Stomach (tissue), 9 donors: Measurements from ENCODE around the gene UBALD1. TPM values are rescaled to one million over a fixed set of nuclear protein-coding genes. Genes with fewer than 3 reads are reported as not detected.
A peak's percentile ranks its signal among the peaks of the same experiment; 100 is the strongest.

Source experiments
- DNase-seq, 2 donors: peaks; one replicate each; pipeline versions ENCODE4 v3.0.0 to v3.0.0-alpha.2; 2013 to 2019
- H3K27ac ChIP-seq, 5 donors: fragments of 200-600 bp in 4 of 5; sonication (generic) in 4 of 5; one replicate each; pipeline ENCODE4 v1.5.1; 2013 to 2019; ENCODE audit warnings: mild to moderate bottlenecking in 1 of 5, moderate library complexity in 1 of 5
- H3K27me3 ChIP-seq, 3 donors: fragments of 200-600 bp; sonication (generic); one replicate each; pipeline ENCODE4 v1.5.1; 2017 to 2019; ENCODE audit warnings: mixed run types in 1 of 3
- H3K36me3 ChIP-seq, 4 donors: fragments of 200-600 bp; sonication (generic); 1 replicate in 3 of 4; 2 replicates in 1 of 4; pipeline ENCODE4 v1.5.1; 2016 to 2019
- H3K4me1 ChIP-seq, 4 donors: fragments of 200-600 bp; sonication (generic); one replicate each; pipeline ENCODE4 v1.5.1; 2016 to 2019
- H3K4me3 ChIP-seq, 4 donors: fragments of 200-600 bp; sonication (generic) in 3 of 4; one replicate each; pipeline ENCODE4 v1.5.1; 2016 to 2019; ENCODE audit warnings: mild to moderate bottlenecking in 1 of 4
- H3K9me3 ChIP-seq, 4 donors: fragments of 200-600 bp; sonication (generic); one replicate each; pipeline ENCODE4 v1.5.1; 2016 to 2019
- CTCF ChIP-seq, 7 experiments: fragments of 450-650 bp in 4 of 7; fragments of 200-600 bp in 3 of 7; sonication (generic) in 3 of 7; IDR thresholded peaks; one replicate each; pipeline ENCODE4 v1.5.1; 2016 to 2019; ENCODE audit warnings: antibody characterized with exemption in 7 of 7, control low read depth in 2 of 7, mild to moderate bottlenecking in 1 of 7
- EP300 ChIP-seq: sonication (generic); formaldehyde crosslinking; IDR thresholded peaks from one replicate; pipeline ENCODE4 v1.6.1; 2017; ENCODE audit warnings: antibody characterized with exemption
- POLR2A ChIP-seq, 4 donors: fragments of 450-650 bp; IDR thresholded peaks; one replicate each; pipeline ENCODE4 v1.6.1; 2016; ENCODE audit warnings: antibody characterized with exemption in 4 of 4, control low read depth in 2 of 4, mild to moderate bottlenecking in 1 of 4, moderate library complexity in 1 of 4
- POLR2AphosphoS5 ChIP-seq, 3 donors: sonication (generic); formaldehyde crosslinking; IDR thresholded peaks; one replicate each; pipeline ENCODE4 v1.6.1; 2016; ENCODE audit warnings: antibody characterized with exemption in 3 of 3
- WGBS, 5 donors: extraction: QIAGEN DNeasy Blood & Tissue Kit in 3 of 5; methylation state at CpG; one replicate each; pipeline versions ENCODE4 v1.1.5 to v1.1.7; 2013 to 2018; 5-methylcytosine and 5-hydroxymethylcytosine counted together
- intact Hi-C: fragments of 100-400 bp; cut with DNase I; formaldehyde crosslinking; loops from one replicate; pipeline ENCODE4 v1.15.1; 2023; ENCODE audit warnings: low total_unique reads
- polyA plus RNA-seq, 3 donors: library from polyadenylated mRNA; stranded (reverse); fragments of 200-250 nt; gene quantifications; one replicate each; pipeline ENCODE4 v1.2.3, GENCODE V29; 2013
- total RNA-seq, 5 donors: library from RNA; depleted of rRNA; stranded (reverse); fragments of >200 nt; gene quantifications; one replicate each; pipeline versions ENCODE4 v1.1.0 to v1.2.3, GENCODE V29; 2014 to 2016
- donor health status: healthy with polysubstance abuse.
- donor health status: Bipolar disorder and iron deficiency.
- donor health status: healthy.

UBALD1 gene
- total and polyA plus RNA-seq, 8 donors = 0.58 to 77.2 (median 24.1) TPM

DNA sequence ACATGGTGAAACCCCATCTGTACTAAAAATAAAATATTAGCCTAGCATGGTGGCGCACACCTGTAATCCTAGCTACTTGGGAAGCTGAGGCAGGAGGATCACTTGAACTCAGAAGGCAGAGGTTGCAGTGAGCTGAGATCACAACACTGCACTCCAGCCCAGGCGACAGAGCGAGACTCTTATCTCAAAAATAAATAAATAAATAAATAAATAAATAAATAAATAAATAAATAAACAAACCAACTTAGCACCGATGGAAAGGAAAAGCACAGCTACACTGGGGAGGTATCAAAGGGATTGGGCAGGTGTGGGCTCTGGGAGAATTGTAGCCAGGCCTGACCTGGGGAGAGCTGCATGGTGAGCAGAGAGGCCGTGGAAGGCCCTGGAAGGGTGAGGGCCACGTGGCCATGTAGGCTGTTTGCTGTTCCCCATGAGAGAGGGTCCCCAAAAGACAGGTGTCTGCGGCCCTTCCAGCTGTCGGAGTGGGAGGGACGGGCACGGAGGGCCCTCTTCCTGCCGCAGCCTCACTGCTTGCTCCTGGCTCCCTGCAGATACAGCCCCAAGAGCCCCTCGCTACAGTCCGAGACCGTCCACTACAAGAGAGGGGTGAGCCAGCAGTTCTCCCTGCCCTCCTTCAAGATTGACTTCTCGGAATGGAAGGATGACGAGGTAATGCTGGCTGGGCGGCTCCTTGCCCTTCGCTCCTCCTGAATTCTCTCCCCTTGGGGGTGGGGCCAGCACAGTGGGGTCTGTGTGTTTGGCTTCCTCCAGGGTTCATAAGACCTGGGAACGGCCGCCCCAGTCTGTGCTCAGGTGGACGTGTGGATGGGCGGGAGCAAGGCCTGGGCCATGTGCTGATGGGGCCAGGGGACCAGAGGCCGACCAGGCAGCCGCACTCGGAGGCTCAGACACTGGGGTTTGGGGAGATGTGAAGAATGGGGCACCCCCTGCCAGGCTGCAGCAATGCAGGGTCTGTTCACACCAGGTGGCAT, 42.3 kb upstream of the UBALD1 start:
- intact Hi-C loops = no loop called here
- Histone ChIP-seq H3K27me3 (no peaks in the 10 kb centered on the region), H3K27ac (no peak overlapping the region), H3K4me3 (no peak overlapping the region), H3K4me1 (peaks cover 57 to 79% (median 62%) of the 10 kb centered on the region in 4 donors), H3K9me3 (no peaks in the 10 kb centered on the region), H3K36me3 (peaks cover 57 to 87% (median 86%) of the 10 kb centered on the region in 4 donors)
- no peak for DNase-seq
- no peak for TF ChIP-seq CTCF (IDR thresholded peaks at IDR 0.05)
- no peak for TF ChIP-seq POLR2AphosphoS5 (IDR thresholded peaks at IDR 0.05)
- no peak for TF ChIP-seq POLR2A (IDR thresholded peaks at IDR 0.05)
- TF ChIP-seq EP300 = no peak
- 88 to 94% (median 91%) methylated on average over 24 to 25 of the region's 25 CpGs for WGBS, 5 donors

- peak overlapping the region in 3 of 5 donors; percentile 23 to 81 (median 80) for H3K27ac ChIP-seq
- 87 to 92% (median 90%) methylated on average over 12 of the region's 12 CpGs for WGBS, 5 donors
- H3K36me3 ChIP-seq = peaks cover 62 to 95% (median 91%) of the 10 kb centered on the region in 4 donors
- peaks cover 57 to 79% (median 59%) of the 10 kb centered on the region in 4 donors for H3K4me1 ChIP-seq
- intact Hi-C loops = no loop called here
- no peak overlapping the region for H3K4me3 ChIP-seq
- no peaks in the 10 kb centered on the region for H3K9me3 ChIP-seq
- no peak for DNase-seq
- H3K27me3 ChIP-seq = no peaks in the 10 kb centered on the region
- TF ChIP-seq EP300 (no peak), CTCF (IDR thresholded peaks at IDR 0.05) (no peak), POLR2A (IDR thresholded peaks at IDR 0.05) (no peak), POLR2AphosphoS5 (IDR thresholded peaks at IDR 0.05) (no peak)
Measured at GRCh38 chr16:4656221-4656620, 41.5 kb upstream of the UBALD1 start.

DNA sequence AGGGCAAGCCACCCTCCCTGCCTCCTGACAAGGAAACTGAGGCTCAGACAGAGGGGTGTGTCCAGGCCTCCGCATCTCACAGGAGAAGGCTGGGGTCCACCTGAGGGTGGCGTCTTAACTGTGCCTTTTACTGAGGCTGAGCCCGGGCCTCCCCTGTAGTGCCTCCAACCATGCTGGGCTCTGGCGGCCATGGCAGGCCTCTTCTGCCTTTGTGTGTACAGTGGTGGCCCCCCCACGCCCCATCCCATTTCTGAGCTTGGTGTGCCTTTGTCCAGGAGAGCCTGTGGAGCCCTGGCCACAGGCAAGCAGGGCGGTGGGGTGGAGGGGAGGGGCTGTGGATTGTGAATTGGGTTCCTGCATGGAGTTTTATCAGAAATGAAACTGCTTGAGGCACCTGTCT, 41.1 kb upstream of the UBALD1 start:
- peaks cover 62 to 99% (median 94%) of the 10 kb centered on the region in 4 donors for H3K36me3 ChIP-seq
- 67 to 84% (median 81%) methylated on average over 3 to 6 of the region's 6 CpGs for WGBS, 5 donors

More for the DNA sequence above, 41.1 kb upstream of the UBALD1 start:
- Histone ChIP-seq H3K4me1 (peaks cover 54 to 79% (median 57%) of the 10 kb centered on the region in 4 donors), H3K27me3 (no peaks in the 10 kb centered on the region), H3K4me3 (no peak overlapping the region), H3K9me3 (no peaks in the 10 kb centered on the region), H3K27ac (peak overlapping the region; percentile 68 to 90 (median 81))
- DNase-seq = no peak
- no peak for TF ChIP-seq POLR2A (IDR thresholded peaks at IDR 0.05)
- no peak for TF ChIP-seq EP300
- no peak for TF ChIP-seq CTCF (IDR thresholded peaks at IDR 0.05)
- no peak for TF ChIP-seq POLR2AphosphoS5 (IDR thresholded peaks at IDR 0.05)
- intact Hi-C loops = no loop called here
